B cell (primary cell): ENCODE data around the gene VPS72. TPM values are rescaled to one million over a fixed set of nuclear protein-coding genes. Genes with fewer than 3 reads are reported as not detected.

ENCODE experiments used
- ATAC-seq: fragments of 200-7000 bp; cut with Tn5 transposase; one replicate; pipeline ENCODE4 v1.10.0; 2021; ENCODE audit warnings: low read depth, mild to moderate bottlenecking, moderate number of reproducible peaks, moderate library complexity
- CTCF ChIA-PET: fragments of 350-600 bp; sonication (Branson Sonifier 250); formaldehyde crosslinking; loops from one replicate; lab custom pipeline; 2021; ENCODE audit warnings: antibody characterized with exemption, inconsistent platforms; lab: Charles Lee
- POLR2A ChIA-PET: fragments of 350-600 bp; sonication (Branson Sonifier 250); formaldehyde crosslinking; loops from one replicate; lab custom pipeline; 2021; ENCODE audit warnings: antibody characterized with exemption; lab: Charles Lee
- DNase-seq: peaks from one replicate; pipeline ENCODE4 v3.0.0; 2013
- H2AFZ ChIP-seq: 2 replicates; pipeline ENCODE4 v1.6.1; 2012; ENCODE audit warnings: mild to moderate bottlenecking, low read depth, low read length; ENCODE audit not compliant: insufficient read depth, poor library complexity, severe bottlenecking
- H3K27ac ChIP-seq, 2 donors: 1 replicate in 1 of 2; 2 replicates in 1 of 2; pipeline ENCODE4 v1.5.1; 2012 to 2013; ENCODE audit warnings: low read length in 2 of 2, mild to moderate bottlenecking in 2 of 2, moderate library complexity in 1 of 2
- H3K27me3 ChIP-seq, 4 experiments: fragments of 200-600 bp in 1 of 4; sonication (generic) in 1 of 4; replicated peaks in 1 of 4; 1 replicate in 2 of 4; 2 replicates in 2 of 4; pipeline versions ENCODE4 v1.6.1 to v1.7.0; 2013 to 2016; ENCODE audit warnings: low read length in 3 of 4, mild to moderate bottlenecking in 2 of 4, mixed read lengths in 1 of 4, moderate library complexity in 1 of 4; ENCODE audit not compliant: insufficient read depth in 4 of 4, control insufficient read depth in 3 of 4; ENCODE audit errors: control extremely low read depth in 1 of 4
- H3K36me3 ChIP-seq, 2 experiments: replicated peaks in 1 of 2; 1 replicate in 1 of 2; 2 replicates in 1 of 2; pipeline versions ENCODE4 v1.6.1 to v1.7.1; 2013; ENCODE audit warnings: low read length in 1 of 2; ENCODE audit not compliant: insufficient read depth in 2 of 2, control insufficient read depth in 1 of 2; ENCODE audit errors: control extremely low read depth in 1 of 2, extremely low read depth in 1 of 2
- H3K4me1 ChIP-seq, 2 donors: fragments of 200-600 bp in 1 of 2; sonication (generic) in 1 of 2; 1 replicate in 1 of 2; 2 replicates in 1 of 2; pipeline versions ENCODE4 v1.5.1 to v1.6.1; 2013 to 2017; ENCODE audit warnings: low read length in 2 of 2; ENCODE audit not compliant: control insufficient read depth in 2 of 2, insufficient read depth in 2 of 2
- H3K4me2 ChIP-seq: replicated peaks from 2 replicates; pipeline ENCODE3; 2012; ENCODE audit warnings: mild to moderate bottlenecking, low read depth, low read length; ENCODE audit not compliant: poor library complexity, severe bottlenecking
- H3K4me3 ChIP-seq, 5 experiments: fragments of 200-600 bp in 1 of 5; sonication (generic) in 1 of 5; 1 replicate in 3 of 5; 2 replicates in 2 of 5; pipeline versions ENCODE4 v1.5.1 to v1.7.0; 2011 to 2016; ENCODE audit warnings: low read length in 4 of 5, mild to moderate bottlenecking in 4 of 5, low read depth in 2 of 5, control low read depth in 1 of 5, moderate library complexity in 1 of 5; ENCODE audit not compliant: insufficient read depth in 1 of 5; ENCODE audit errors: control extremely low read depth in 1 of 5, extremely low read depth in 1 of 5
- H3K79me2 ChIP-seq: fragments of 200-600 bp; sonication (generic); one replicate; pipeline ENCODE4 v1.6.0; 2016; ENCODE audit warnings: low read length; ENCODE audit not compliant: control insufficient read depth, insufficient read depth
- H3K9ac ChIP-seq: fragments of 200-600 bp; sonication (generic); 2 replicates; pipeline ENCODE4 v1.6.1; 2017; ENCODE audit warnings: mild to moderate bottlenecking, low read length, moderate library complexity
- H3K9me3 ChIP-seq, 3 donors: one replicate each; pipeline versions ENCODE4 v1.6.1 to v1.7.1; 2013; ENCODE audit warnings: low read length in 2 of 3; ENCODE audit not compliant: control insufficient read depth in 2 of 3, insufficient read depth in 1 of 3; ENCODE audit errors: control extremely low read depth in 1 of 3
- H4K20me1 ChIP-seq: 2 replicates; pipeline ENCODE4 v1.6.0; 2012; ENCODE audit warnings: mild to moderate bottlenecking, low read length; ENCODE audit not compliant: insufficient read depth, control insufficient read depth, poor library complexity, severe bottlenecking
- H3K27ac Mint-ChIP-seq: one replicate; pipeline ENCODE4 v1.8.0; 2021; ENCODE audit warnings: mixed read lengths
- H3K27me3 Mint-ChIP-seq: one replicate; pipeline ENCODE4 v1.8.0; 2021; ENCODE audit warnings: mixed read lengths
- H3K4me1 Mint-ChIP-seq: one replicate; pipeline ENCODE4 v1.8.0; 2021; ENCODE audit warnings: mixed read lengths
- H3K4me3 Mint-ChIP-seq: one replicate; pipeline ENCODE4 v1.8.0; 2021; ENCODE audit warnings: mixed read lengths
- H3K9me3 Mint-ChIP-seq: one replicate; pipeline ENCODE4 v1.8.0; 2022; ENCODE audit warnings: mixed read lengths; ENCODE audit not compliant: insufficient read depth
- CTCF ChIP-seq: fragments of 200-600 bp; IDR thresholded peaks from one replicate; pipeline ENCODE4 v1.8.0; 2022; ENCODE audit warnings: antibody characterized with exemption, mild to moderate bottlenecking
- EZH2 ChIP-seq: IDR thresholded peaks from 2 replicates; pipeline ENCODE4 v1.6.1; 2012; ENCODE audit warnings: borderline replicate concordance, low read depth, mild to moderate bottlenecking, moderate library complexity, low read length; ENCODE audit not compliant: insufficient read depth, poor library complexity, severe bottlenecking
- WGBS: methylation state at CpG from one replicate; pipeline ENCODE4 v1.1.5; 2013; ENCODE audit warnings: missing lambda C conversion rate; ENCODE audit not compliant: insufficient coverage; 5-methylcytosine and 5-hydroxymethylcytosine counted together
- intact Hi-C: fragments of 100-400 bp; cut with micrococcal nuclease; formaldehyde crosslinking; loops from one replicate; pipeline ENCODE4 v1.10.0; 2022
- polyA plus RNA-seq: library from polyadenylated mRNA; depleted of rRNA; stranded (reverse); fragments of >200 nt; gene quantifications from 2 replicates; pipeline ENCODE4 v1.2.3, GENCODE V29; 2012
- total RNA-seq, 2 donors: library from RNA; stranded (reverse); fragments of 120-200 nt in 1 of 2; gene quantifications; 1 replicate in 1 of 2; 2 replicates in 1 of 2; pipeline versions ENCODE4 v1.2.3 to v1.2.4, GENCODE V29; 2013 to 2022

Gene VPS72
- total and polyA plus RNA-seq, 2 donors (not counting 1 experiment from before 2014, with no cell fraction given) = 42.1 to 48.7 TPM

- no peak for ATAC-seq
- H3K4me3 ChIP-seq = no peak overlapping the region
- no peak for TF ChIP-seq CTCF
- no peak for TF ChIP-seq EZH2
- H3K9me3 ChIP-seq = peaks cover 0 to 8% (median 0%) of the 10 kb centered on the region in 3 donors
- H3K9ac ChIP-seq = no peak overlapping the region
- H3K27me3 ChIP-seq = peaks cover 0 to 19% (median 8%) of the 10 kb centered on the region in 4 experiments
- Mint-ChIP-seq H3K4me1 (peaks cover 22% of the 10 kb centered on the region), H3K9me3 (no peaks in the 10 kb centered on the region), H3K4me3 (no peak overlapping the region), H3K27ac (no peak overlapping the region), H3K27me3 (peaks cover 9% of the 10 kb centered on the region)
- H3K4me1 ChIP-seq = peaks cover 15 to 19% of the 10 kb centered on the region in 2 donors
- no peak overlapping the region for H3K4me2 ChIP-seq
- POLR2A ChIA-PET = interaction anchor here (0.6 kb wide), 1 partner anchor 14 kb away, joined by 10 read pairs; no protein-coding TSS in a partner anchor
- H3K27ac ChIP-seq = no peak overlapping the region
- no peak overlapping the region for H2AFZ ChIP-seq
- intact Hi-C loops = no loop called here
- H3K36me3 ChIP-seq = no peaks in the 10 kb centered on the region
- no peaks in the 10 kb centered on the region for H4K20me1 ChIP-seq
- CTCF ChIA-PET = interaction anchor here (0.6 to 1.3 kb wide), 5 partner anchors 13 to 195 kb away, joined by 3 to 5 read pairs (median 3); partner anchors contain the start of gene TNFAIP8L2
- no peak for DNase-seq
- 0% methylated on average over 1 of the region's 5 CpGs for WGBS
- H3K79me2 ChIP-seq = no peaks in the 10 kb centered on the region
Measured at GRCh38 chr1:151142411-151143056, 47.5 kb downstream of the VPS72 start.

GRCh38 chr1:151137789-151138188 is 52.2 kb downstream of the VPS72 start:
- H3K9me3 ChIP-seq = no peaks in the 10 kb centered on the region
- TF ChIP-seq EZH2 = no peak
- TF ChIP-seq CTCF = no peak
- WGBS = 97% methylated on average over 6 of the region's 7 CpGs
- no peak overlapping the region for H3K9ac ChIP-seq
- H3K4me2 ChIP-seq = no peak overlapping the region
- peaks cover 0 to 4% of the 10 kb centered on the region in 2 donors for H3K4me1 ChIP-seq
- no peak overlapping the region for H3K4me3 ChIP-seq
- Mint-ChIP-seq H3K4me1 (peaks cover 3% of the 10 kb centered on the region), H3K9me3 (no peaks in the 10 kb centered on the region), H3K4me3 (no peak overlapping the region), H3K27me3 (no peaks in the 10 kb centered on the region), H3K27ac (no peak overlapping the region)
- H4K20me1 ChIP-seq = no peaks in the 10 kb centered on the region
- no peak overlapping the region for H3K27ac ChIP-seq
- no peaks in the 10 kb centered on the region for H3K36me3 ChIP-seq
- no peaks in the 10 kb centered on the region for H3K79me2 ChIP-seq
- ChIA-PET POLR2A (no interaction called here), CTCF (no interaction called here)
- ATAC-seq (no peak), DNase-seq (no peak)
- intact Hi-C loops = no loop called here
- no peak overlapping the region for H2AFZ ChIP-seq
- H3K27me3 ChIP-seq = no peaks in the 10 kb centered on the region
